Medulla oblongata (tissue), 1 donor: ENCODE measurements around the gene DPH2.

Experiments
- DNase-seq: peaks from one replicate; pipeline ENCODE4 v3.0.0-alpha.2; 2015; ENCODE audit errors: extremely low spot score

DPH2 gene

GRCh38 chr1:43999455-43999854 lies 29.6 kb downstream of the DPH2 start:
- peak; percentile 60 for DNase-seq

GRCh38 chr1:44000122-44000665 lies 30.4 kb downstream of the DPH2 start:
- no peak for DNase-seq

- no peak for DNase-seq
Observed at GRCh38 chr1:44002165-44002564, 32.4 kb downstream of the DPH2 start.

GRCh38 chr1:44002606-44003157 lies 32.9 kb downstream of the DPH2 start:
- DNase-seq = no peak

GRCh38 chr1:44008259-44008658 lies 38.4 kb downstream of the DPH2 start:
- DNase-seq = no peak

GRCh38 chr1:44010935-44011471 lies 41.2 kb downstream of the DPH2 start:
- DNase-seq = peak; percentile 92

GRCh38 chr1:44012404-44012803 lies 42.6 kb downstream of the DPH2 start:
- DNase-seq = peak; percentile 55

- DNase-seq = peak; percentile 71
Observed at GRCh38 chr1:44012941-44013609, 43.3 kb downstream of the DPH2 start.

GRCh38 chr1:44013949-44014348 lies 44.1 kb downstream of the DPH2 start:
- DNase-seq = peak; percentile 44

- peak; percentile 59 for DNase-seq
Observed at GRCh38 chr1:44014365-44015104, 44.7 kb downstream of the DPH2 start.

GRCh38 chr1:44015206-44015605 lies 45.4 kb downstream of the DPH2 start:
- peak; percentile 60 for DNase-seq

GRCh38 chr1:44016041-44016889 lies 46.5 kb downstream of the DPH2 start:
- peak; percentile 53 for DNase-seq

- DNase-seq = peak; percentile 66
Observed at GRCh38 chr1:44016890-44017400, 47.1 kb downstream of the DPH2 start.

- peak; percentile 79 for DNase-seq
Observed at GRCh38 chr1:44019466-44019948, 49.7 kb downstream of the DPH2 start.

- no peak for DNase-seq
Observed at GRCh38 chr1:44020464-44020863, 50.7 kb downstream of the DPH2 start.

GRCh38 chr1:44021156-44021555 lies 51.3 kb downstream of the DPH2 start:
- DNase-seq = peak; percentile 22

- DNase-seq = no peak
Observed at GRCh38 chr1:44021581-44022321, 51.9 kb downstream of the DPH2 start.
